AG04449 (cell line): ENCODE results near the gene KLC4.

ENCODE experiments used
- CTCF ChIA-PET: fragments of 350-600 bp; formaldehyde crosslinking; extraction: SDS; loops from one replicate; lab custom pipeline; 2021; ENCODE audit warnings: antibody characterized with exemption; lab: Yijun Ruan, JAX
- POLR2A ChIA-PET: fragments of 400-600, 350-600 bp; formaldehyde crosslinking; extraction: SDS; loops from one replicate; lab custom pipeline; 2020; ENCODE audit warnings: antibody characterized with exemption, inconsistent platforms; lab: Yijun Ruan, JAX
- DNase-seq: peaks from one replicate; pipeline ENCODE4 v3.0.0-alpha.2; 2010; ENCODE audit warnings: low read depth, low spot score
- H3K4me3 ChIP-seq: 2 replicates; pipeline ENCODE4 v1.5.1; 2011; ENCODE audit warnings: low read depth, mild to moderate bottlenecking, control low read depth, low read length
- CTCF ChIP-seq: IDR thresholded peaks from one replicate; pipeline ENCODE4 v1.5.1; 2011; ENCODE audit warnings: mild to moderate bottlenecking, moderate library complexity, low read length, control low read depth, inconsistent platforms; ENCODE audit not compliant: insufficient read depth; ENCODE audit errors: missing control alignments

KLC4 gene

GRCh38 chr6:43091436-43091991, 32.1 kb downstream of the KLC4 start:
- TF ChIP-seq CTCF, result no peak
- POLR2A ChIA-PET, result no interaction called here
- CTCF ChIA-PET, result interaction anchor here (1.1 to 1.4 kb wide), 2 partner anchors 12 to 52 kb away, joined by 3 to 5 read pairs; no protein-coding TSS in a partner anchor
- H3K4me3 ChIP-seq, result no peak overlapping the region
- DNase-seq, result no peak

GRCh38 chr6:43092635-43093034, 33.2 kb downstream of the KLC4 start:
- TF ChIP-seq CTCF, result no peak
- CTCF ChIA-PET, result interaction anchor here (1.0 kb wide), 3 partner anchors 10 to 32 kb away, joined by 3 to 4 read pairs (median 4); partner anchors contain the start of gene PTK7
- POLR2A ChIA-PET, result no interaction called here
- DNase-seq, result no peak
- no peak overlapping the region for H3K4me3 ChIP-seq

- H3K4me3 ChIP-seq, result peak overlapping the region; percentile 42
- no peak for DNase-seq
- TF ChIP-seq CTCF, result no peak
- POLR2A ChIA-PET, result no interaction called here
- CTCF ChIA-PET, result interaction anchor here (1.0 kb wide), 3 partner anchors 11 to 31 kb away, joined by 3 to 4 read pairs (median 4); partner anchors contain the start of gene PTK7
Observed at GRCh38 chr6:43093436-43094289, 34.2 kb downstream of the KLC4 start.

GRCh38 chr6:43095939-43096338, 36.5 kb downstream of the KLC4 start:
- DNase-seq, result no peak
- POLR2A ChIA-PET, result interaction anchor here (1.0 to 1.9 kb wide), 5 partner anchors 20 to 30 kb away, joined by 3 to 15 read pairs (median 4); partner anchors contain the start of gene PTK7

GRCh38 chr6:43096451-43097097, 37.1 kb downstream of the KLC4 start:
- peak overlapping the region; percentile 25 for H3K4me3 ChIP-seq
- POLR2A ChIA-PET, result interaction anchor here (0.6 to 1.9 kb wide), 8 partner anchors 10 to 33 kb away, joined by 3 to 15 read pairs (median 4); partner anchors contain the start of gene PTK7
- DNase-seq, result peak; percentile 88
- CTCF ChIA-PET, result interaction anchor here (0.8 to 2.7 kb wide), 11 partner anchors 8 to 132 kb away, joined by 3 to 14 read pairs (median 5); partner anchors contain the start of gene DNPH1
- no peak for TF ChIP-seq CTCF

More at GRCh38 chr6:43095939-43096338, 36.5 kb downstream of the KLC4 start:
- CTCF ChIA-PET, result interaction anchor here (0.8 to 2.7 kb wide), 8 partner anchors 13 to 133 kb away, joined by 3 to 14 read pairs (median 6); partner anchors contain the start of gene DNPH1
- no peak overlapping the region for H3K4me3 ChIP-seq
- no peak for TF ChIP-seq CTCF
